RPMI7951 (cell line): ENCODE measurements around the gene ZNF236. TPM values are rescaled to one million over a fixed set of nuclear protein-coding genes. Genes with fewer than 3 reads are reported as not detected.
"Not testable (repeated sequence)": the region's sequence is repeated elsewhere in the genome, so short reads cannot be mapped to it uniquely, and the experiment has no call there.

Experiments used
- DNase-seq: peaks from one replicate; pipeline ENCODE4 v3.0.0-alpha.2; 2012; ENCODE audit warnings: low read depth
- total RNA-seq: library from RNA; depleted of rRNA; stranded (reverse); fragments of >200 nt; shearing (Covaris generic); gene quantifications from 2 replicates; pipeline ENCODE4 v1.2.3, GENCODE V29; 2014

Gene ZNF236
- total RNA-seq, 1 experiment from 2014 or later, result 3.0 TPM

GRCh38 chr18:76944346-76944745, 122.0 kb downstream of the ZNF236 start:
- DNase-seq, result not testable (repeated sequence)

GRCh38 chr18:76948345-76948744, 126.0 kb downstream of the ZNF236 start:
- no peak for DNase-seq

GRCh38 chr18:76951456-76952247, 129.3 kb downstream of the ZNF236 start:
- DNase-seq, result no peak

- DNase-seq, result no peak
Observed at GRCh38 chr18:76952747-76953146, 130.4 kb downstream of the ZNF236 start.

- DNase-seq, result no peak
Observed at GRCh38 chr18:76953156-76953555, 130.8 kb downstream of the ZNF236 start.

GRCh38 chr18:76953583-76954233, 131.4 kb downstream of the ZNF236 start:
- no peak for DNase-seq

- DNase-seq, result no peak
Observed at GRCh38 chr18:76955524-76956170, 133.3 kb downstream of the ZNF236 start.

- no peak for DNase-seq
Observed at GRCh38 chr18:76956648-76957047, 134.3 kb downstream of the ZNF236 start.

GRCh38 chr18:76957384-76958355, 135.3 kb downstream of the ZNF236 start:
- no peak for DNase-seq

- no peak for DNase-seq
Observed at GRCh38 chr18:76958692-76959341, 136.5 kb downstream of the ZNF236 start.

GRCh38 chr18:76959605-76960004, 137.2 kb downstream of the ZNF236 start:
- no peak for DNase-seq

DNA sequence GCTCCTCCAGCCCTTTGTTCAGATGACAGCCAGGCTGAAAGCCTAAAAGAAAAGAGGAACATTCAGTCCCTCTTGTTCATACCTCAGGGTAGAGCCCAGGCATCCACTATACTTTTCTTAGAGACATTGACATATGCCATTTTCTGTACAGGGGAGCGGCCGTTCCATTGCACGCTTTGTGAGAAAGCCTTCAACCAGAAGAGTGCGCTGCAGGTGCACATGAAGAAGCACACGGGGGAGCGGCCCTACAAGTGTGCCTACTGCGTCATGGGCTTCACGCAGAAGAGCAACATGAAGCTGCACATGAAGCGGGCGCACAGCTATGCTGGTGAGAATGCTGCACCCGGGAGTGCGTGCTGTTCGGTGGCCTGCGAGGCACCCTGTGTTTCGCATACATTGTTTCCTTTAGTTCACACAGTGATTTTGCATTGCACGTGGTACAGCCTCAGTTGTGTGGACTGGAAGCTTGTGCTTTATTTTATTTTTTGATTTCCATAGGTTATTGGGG, 138.2 kb downstream of the ZNF236 start:
- DNase-seq, result no peak

DNA sequence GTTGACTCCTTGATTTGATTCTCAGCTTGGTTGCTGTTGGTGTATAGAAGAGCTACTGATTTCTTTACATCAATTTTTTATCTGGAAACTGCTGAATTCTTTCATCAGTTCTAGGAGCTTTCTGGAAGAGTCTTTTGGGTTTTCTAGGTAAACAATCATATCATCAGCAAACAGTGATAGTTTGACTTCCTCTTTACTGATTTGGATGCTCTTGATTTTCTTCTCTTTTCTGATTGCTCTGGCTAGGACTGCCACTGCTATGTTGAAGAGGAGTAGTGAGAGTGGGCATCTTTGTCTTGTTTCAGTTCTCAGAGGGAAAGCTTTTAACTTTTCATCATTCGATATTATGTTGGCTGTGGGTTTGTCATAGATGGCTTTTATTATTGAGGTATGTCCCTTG, 140.5 kb downstream of the ZNF236 start:
- DNase-seq, result no peak

GRCh38 chr18:76963936-76964335, 141.6 kb downstream of the ZNF236 start:
- no peak for DNase-seq

DNA sequence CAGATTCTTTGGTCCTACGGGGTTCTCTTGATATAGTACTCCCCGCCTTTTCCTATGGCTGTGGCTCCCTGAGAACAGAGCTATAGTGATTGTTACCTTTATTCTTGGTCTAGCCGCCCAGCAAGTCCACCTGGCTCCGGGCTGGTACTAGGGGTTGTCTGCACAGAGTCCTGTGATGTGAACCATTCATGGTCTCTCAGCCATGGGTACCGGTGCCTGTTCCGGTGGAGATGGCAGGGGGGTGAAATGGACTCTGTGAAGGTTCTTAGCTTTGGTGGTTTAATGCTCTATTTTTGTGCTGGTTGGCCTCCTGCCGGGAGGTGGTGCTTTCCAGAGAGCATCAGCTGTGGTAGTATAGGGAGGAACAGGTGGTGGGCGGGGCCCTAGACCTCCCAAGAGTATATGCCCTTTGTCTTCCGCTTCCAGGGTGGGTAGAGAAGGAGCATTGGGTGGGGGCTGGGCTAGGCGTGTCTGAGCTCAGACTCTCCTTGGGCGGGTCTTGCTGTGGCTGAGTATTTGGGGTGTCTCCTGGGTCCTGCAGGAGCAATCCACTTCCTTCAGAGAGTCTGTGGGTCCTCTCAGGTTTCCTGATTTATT, 143.3 kb downstream of the ZNF236 start:
- not testable (repeated sequence) for DNase-seq

- DNase-seq, result not testable (repeated sequence)
Observed at GRCh38 chr18:76967299-76967698, 144.9 kb downstream of the ZNF236 start.

DNA sequence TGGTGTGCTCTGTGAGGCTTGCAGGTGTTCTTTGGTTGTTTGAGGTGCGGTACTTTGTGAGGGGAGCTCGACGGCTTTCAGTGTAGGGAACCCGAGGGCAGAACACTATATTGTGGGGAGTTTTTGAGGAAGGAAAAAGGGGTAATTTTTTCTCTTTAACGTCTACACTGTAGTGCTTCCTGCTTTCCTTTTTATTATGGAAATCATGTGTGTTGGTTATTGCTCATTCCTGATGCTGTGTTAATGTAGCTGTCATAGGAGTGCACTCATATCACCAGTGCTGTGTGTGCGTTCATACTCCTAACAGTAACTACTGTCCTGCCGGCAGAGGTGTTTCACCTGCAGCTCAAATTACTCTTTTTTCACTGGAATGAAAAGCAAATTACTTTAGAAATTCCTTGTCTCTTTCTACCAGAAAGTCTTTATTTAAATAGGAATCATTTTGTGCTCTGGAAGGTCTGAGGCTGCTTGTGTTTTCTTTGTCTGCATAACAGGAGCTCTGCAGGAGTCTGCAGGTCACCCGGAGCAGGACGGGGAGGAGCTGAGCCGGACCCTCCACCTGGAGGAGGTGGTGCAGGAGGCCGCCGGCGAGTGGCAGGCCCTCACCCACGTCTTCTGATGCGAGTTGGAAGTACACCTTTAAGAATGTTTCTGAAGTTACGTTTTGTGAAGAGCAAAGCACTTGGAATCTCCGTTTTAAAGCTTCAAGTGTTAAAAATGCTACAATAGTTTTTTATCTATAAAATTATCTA, 145.5 kb downstream of the ZNF236 start:
- no peak for DNase-seq

GRCh38 chr18:76970770-76971559, 148.6 kb downstream of the ZNF236 start:
- no peak for DNase-seq

DNA sequence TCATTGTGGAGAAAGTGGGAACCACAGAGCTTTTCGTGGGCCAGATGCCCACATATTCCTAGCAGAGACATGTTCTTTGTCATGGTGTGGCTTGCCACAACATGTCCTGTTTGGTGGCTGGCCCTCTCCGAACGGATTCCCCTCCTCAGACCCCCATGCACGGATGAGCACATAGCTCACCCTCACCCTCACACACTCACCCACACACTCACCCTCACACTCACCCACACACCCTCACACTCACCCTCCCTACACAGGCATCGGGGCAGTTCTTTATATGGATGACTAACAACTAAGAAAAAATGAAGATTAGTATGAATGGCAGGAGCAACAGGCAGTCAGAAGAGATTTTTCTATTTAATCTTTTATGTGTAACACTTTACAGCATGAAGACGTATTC, 149.9 kb downstream of the ZNF236 start:
- DNase-seq, result no peak
